HG03025 (cell line): Measurements from ENCODE around the gene MAB21L4.

Experiments used
- ATAC-seq: cut with Tn5 transposase; IDR thresholded peaks from one replicate; pipeline ENCODE4 v1.9.1; 2021; ENCODE audit warnings: mild to moderate bottlenecking, moderate library complexity; ENCODE audit not compliant: unreplicated experiment, low FRiP score

MAB21L4 gene

GRCh38 chr2:240925568-240926515, 29.9 kb upstream of the MAB21L4 start:
- ATAC-seq = no peak

- no peak for ATAC-seq
Measured at GRCh38 chr2:240925191-240925567, 29.2 kb upstream of the MAB21L4 start.

- ATAC-seq = no peak
Measured at GRCh38 chr2:240922982-240923537, 27.1 kb upstream of the MAB21L4 start.

DNA sequence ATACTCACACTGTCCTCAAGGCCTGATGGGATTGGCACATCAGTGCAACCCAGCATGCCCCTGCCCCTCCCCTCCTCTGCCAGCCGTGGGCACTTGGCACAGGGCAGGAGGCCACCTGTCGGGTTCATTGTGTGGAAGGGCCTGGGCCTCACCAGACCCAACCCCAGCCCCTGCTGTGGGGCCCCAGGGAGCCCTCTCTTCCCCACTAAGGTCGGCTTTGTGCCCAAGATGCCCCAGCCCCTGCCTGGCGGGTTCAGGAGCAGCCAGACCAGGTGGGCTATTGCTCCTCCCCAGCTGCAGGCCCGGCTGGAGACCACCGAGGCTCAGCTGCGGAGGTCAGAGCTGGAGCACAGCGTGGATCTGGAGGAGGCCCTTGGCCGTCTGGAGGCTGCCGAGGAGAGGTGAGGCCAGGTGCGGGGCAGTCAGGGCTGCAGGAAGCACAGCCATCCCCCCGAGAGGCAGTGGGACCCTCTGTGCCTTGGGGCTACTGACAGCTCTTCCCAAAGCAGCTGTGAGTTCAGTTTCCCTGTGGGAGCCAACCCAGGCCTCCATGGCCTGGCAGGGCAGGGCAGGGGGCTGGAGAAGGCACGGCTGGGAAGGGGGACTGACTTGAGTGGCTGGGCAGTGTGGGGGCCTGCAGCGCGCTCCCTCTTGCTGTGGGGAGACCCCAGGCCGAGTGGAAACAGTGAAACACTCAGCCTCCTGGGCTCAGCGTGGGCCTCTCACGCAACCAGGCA, 26.5 kb upstream of the MAB21L4 start:
- no peak for ATAC-seq

GRCh38 chr2:240921995-240922244, 26.0 kb upstream of the MAB21L4 start:
- ATAC-seq = no peak

GRCh38 chr2:240921311-240921994, 25.5 kb upstream of the MAB21L4 start:
- no peak for ATAC-seq

- no peak for ATAC-seq
Measured at GRCh38 chr2:240920783-240921231, 24.9 kb upstream of the MAB21L4 start.

DNA sequence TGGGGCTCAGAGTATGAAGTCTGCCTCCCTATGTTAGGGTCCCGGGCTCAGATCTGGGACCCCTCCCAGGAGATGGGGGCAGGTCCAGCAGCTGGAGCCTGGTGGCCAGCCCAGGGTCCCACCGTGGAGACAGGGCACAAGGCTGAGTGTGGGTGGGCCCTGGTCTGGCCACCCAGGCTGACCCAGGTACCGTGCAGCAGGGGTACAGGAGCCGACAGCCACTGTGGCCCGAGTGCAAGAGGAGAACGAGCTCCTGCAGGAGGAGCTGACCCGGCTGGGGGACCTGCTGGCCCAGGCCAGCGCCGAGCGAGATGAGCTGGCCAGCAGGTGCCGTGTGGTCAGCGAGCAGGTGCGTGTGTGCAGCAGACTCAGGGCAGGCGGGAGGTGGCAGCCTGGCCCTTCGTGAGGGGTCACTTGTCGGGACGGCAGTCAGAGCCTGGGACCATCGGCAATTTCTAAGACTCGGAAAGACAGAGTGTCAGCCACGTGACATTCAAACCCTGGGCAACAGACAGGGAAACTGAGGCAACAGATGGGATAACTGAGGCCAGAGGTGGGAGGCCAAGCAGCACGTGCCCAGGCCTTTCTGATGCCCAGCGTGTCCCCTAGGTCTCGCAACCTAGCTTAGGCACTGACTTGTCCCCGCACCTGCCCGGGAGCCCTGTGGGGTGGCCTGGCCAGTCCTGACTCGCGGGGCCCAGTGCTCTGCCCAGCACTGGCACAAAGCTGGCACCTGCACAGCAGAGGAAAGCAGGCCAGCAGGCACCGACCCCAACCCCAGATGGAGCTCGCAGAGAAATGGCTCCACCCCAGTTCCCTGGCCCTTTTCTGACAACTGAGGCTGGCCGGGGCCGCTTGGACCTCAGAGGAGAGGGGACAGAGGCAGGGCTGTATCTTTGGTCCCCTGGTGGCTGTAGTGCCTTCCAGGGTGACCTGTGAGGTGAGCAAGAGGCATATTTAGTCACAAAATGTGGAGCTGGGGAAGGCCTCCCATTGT, 24.1 kb upstream of the MAB21L4 start:
- no peak for ATAC-seq

DNA sequence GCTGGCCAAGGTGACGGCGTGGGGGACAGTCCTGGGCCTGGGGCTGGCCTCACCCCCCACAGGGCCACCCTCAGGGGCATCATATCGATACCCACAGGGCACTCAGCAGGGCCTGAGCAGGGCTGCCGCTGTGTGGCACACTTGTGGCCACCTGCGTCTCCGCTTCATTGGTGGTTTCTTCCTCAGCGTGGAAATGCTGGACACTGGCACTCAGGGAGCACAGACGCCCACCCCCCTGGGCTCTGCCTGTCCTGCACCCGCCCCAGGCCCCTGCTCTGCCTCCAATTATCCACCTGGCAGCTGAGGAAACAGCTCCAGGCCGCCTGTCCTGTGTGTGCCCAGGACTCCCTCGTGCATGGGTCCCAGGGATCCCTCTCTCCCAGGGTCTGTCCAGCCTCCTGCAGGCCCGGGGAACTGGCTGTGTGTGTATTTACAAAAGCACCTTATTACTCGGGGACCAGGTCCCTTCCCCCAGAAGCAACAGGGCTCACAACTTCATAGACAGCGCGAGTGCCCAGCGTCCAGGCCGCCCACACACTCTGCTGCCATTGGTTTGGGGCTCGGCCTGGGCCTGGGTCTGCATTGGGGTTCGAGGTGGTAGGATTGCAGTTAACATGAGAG, 23.3 kb upstream of the MAB21L4 start:
- ATAC-seq = no peak

DNA sequence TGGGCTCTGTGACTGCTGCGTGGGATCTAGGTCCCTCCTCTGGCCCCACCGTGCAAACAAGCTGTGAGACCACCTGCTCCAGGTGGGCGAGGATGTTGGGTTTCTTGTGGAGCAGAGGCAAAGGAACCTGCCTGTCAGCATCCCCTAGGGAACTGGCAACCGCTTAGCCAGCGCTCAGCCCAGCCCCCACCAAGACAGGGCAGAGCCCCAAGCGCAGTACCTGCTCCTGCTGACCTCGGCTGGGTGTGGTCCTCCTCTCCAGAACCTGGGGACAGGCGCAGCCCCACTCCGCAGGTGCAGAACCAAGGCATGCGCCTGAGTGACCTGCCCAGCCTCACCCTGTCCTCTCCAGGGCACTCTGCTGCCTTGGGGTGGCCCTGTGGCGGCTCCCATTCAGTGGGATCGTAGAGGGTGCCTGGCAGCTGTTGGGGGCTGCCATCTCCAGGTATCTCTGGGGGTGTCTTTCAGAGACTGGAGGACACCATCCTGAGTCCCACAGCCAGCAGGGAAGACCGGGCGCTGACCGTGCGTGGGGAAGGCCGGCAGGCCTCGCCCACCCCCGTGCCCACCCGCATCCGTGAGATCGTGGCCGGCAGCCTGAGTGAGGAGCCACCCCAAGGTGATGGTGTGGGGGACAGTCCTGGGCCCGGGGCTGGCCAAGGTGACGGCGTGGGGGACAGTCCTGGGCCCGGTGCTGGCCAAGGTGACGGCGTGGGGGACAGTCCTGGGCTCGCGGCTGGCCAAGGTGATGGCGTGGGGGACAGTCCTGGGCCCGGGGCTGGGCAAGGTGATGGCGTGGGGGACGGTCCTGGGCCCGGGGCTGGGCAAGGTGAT, 22.5 kb upstream of the MAB21L4 start:
- no peak for ATAC-seq

- ATAC-seq = no peak
Measured at GRCh38 chr2:240917684-240918257, 21.8 kb upstream of the MAB21L4 start.

DNA sequence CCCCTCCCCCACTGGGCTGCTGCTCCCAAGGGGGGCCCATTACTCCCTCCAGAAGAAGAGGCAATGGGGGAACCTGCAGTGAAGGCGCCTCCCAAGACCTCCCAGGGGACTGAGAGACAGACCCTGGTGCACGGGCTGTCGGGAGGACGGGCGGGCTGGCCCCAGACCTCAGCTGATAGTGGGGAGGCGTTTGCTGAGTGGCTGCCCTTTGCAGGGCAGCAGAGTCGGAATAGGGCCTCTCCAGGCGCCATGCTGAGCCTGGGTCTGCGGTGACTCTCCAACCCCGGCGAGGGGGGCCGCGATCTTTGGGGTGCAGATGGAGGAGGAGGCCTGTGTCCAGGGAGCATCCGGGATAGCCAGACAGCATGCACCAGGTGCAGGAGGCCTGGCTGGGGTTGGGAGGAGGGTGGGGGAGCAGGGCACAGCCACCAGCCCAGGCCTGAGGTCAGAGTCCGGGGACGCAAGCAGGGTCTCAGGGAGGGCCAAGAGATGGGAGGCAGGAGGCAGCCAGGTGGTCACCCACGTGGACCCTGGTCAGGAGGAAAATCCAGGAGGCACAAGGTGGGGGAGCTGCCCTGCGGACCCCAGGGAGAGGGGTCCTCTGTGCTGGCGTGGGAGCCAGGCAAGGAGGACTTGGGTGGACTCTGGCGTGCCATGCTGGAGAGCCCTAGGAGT, 21.2 kb upstream of the MAB21L4 start:
- ATAC-seq = no peak

GRCh38 chr2:240916571-240917008, 20.6 kb upstream of the MAB21L4 start:
- no peak for ATAC-seq

DNA sequence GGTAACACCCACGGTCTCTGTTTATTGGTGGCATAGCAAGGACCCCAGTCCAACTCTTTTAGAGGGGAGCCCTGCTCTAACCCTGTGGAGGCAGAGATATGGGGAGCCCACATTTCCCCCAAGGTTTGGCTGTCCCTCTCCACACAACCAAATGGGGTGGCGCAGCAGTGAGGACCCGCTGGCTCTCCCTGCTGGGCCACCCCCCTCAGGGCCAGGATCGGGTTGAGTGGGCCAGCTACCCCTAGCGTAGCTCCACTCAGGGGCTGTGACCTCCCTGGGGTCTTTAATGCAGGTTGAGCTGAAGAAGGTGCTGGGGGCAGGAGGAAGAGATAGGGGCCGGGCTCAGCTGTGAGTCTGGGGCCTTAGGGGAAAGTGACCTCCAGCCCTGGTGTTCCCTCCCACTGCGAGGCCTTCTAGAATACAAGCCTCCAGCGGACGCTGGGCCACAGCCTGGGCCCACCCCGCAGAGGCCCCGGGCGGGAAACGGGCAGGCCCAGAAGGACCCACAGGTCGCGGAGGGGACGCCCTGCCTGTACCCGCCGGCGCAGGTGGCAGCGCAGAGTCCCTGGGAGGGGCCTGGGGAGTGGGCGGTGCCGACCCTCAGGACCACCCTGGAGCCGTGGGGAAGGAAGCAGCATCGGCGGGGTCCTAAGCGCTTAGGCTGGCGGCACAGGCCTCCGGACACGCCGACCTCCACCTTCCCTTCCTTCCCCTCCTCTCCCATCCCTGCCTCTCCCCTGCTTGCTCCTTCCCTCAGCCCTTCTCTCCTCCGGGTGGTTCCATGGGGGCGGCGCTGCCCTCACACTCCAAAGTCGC, 19.8 kb upstream of the MAB21L4 start:
- ATAC-seq = no peak

GRCh38 chr2:240914645-240915525, 18.9 kb upstream of the MAB21L4 start:
- ATAC-seq = no peak
